Natural killer cell treated with Interleukin-12 subunit alpha and Interleukin-12 subunit beta and Interleukin-15 and Interleukin-18, amount 100 ng/mL, for 72 hours (primary cell): Measurements from ENCODE around the gene IGFN1. TPM values are rescaled to one million over a fixed set of nuclear protein-coding genes. Genes with fewer than 3 reads are reported as not detected.

ENCODE experiments used
- ATAC-seq, 2 donors: fragments of 150-1000 bp; cut with Tn5 transposase in 1 of 2; sonication (Bioruptor Pico), chemical (Tn5 transposase) in 1 of 2; 2 replicates each; pipeline ENCODE4 v1.10.0; 2021
- DNase-seq: peaks from one replicate; pipeline ENCODE4 v3.0.0; 2022; ENCODE audit warnings: low spot score
- H3K27ac Mint-ChIP-seq, 2 donors: 1 replicate in 1 of 2; 2 replicates in 1 of 2; pipeline ENCODE4 v1.8.0; 2022; ENCODE audit warnings: mixed read lengths in 2 of 2, mild to moderate bottlenecking in 1 of 2, moderate library complexity in 1 of 2
- H3K27me3 Mint-ChIP-seq, 2 donors: 1 replicate in 1 of 2; 2 replicates in 1 of 2; pipeline ENCODE4 v1.8.0; 2022; ENCODE audit warnings: mixed read lengths in 2 of 2
- H3K36me3 Mint-ChIP-seq: one replicate; pipeline ENCODE4 v1.8.0; 2022; ENCODE audit warnings: mixed read lengths
- H3K4me1 Mint-ChIP-seq, 2 donors: 1 replicate in 1 of 2; 2 replicates in 1 of 2; pipeline ENCODE4 v1.8.0; 2022; ENCODE audit warnings: low read depth in 2 of 2, mixed read lengths in 2 of 2, mild to moderate bottlenecking in 1 of 2
- H3K4me3 Mint-ChIP-seq: one replicate; pipeline ENCODE4 v1.8.0; 2022; ENCODE audit warnings: mixed read lengths
- H3K9me3 Mint-ChIP-seq: 2 replicates; pipeline ENCODE4 v1.8.0; 2022; ENCODE audit warnings: mixed read lengths
- total RNA-seq, 2 donors: library from RNA; stranded (reverse); gene quantifications; one replicate each; pipeline ENCODE4 v1.2.3, GENCODE V29; 2022

The IGFN1 gene
- total RNA-seq, 2 donors from 2014 or later, result not detected

DNA sequence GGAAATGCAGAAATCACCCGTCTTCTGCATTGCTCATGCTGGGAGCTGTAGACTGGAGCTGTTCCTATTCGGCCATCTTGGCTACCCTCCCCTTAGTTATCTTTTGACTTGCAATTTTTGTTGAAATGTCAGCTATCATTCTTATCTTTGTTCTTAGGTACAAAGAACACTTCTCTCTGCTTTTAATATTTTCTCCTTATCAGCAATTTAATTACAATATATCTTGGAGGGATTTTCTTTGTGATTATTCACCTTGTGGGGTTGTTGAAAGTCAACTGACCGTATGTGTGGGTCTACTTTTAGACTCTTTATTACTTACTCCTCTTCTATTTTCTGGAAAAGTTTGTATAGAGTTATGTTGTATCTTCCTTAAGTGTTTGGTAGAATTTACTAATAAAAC lies 49.5 kb downstream of the IGFN1 start:
- H3K36me3 Mint-ChIP-seq, result no peaks in the 10 kb centered on the region
- DNase-seq, result no peak
- H3K27ac Mint-ChIP-seq, result no peak overlapping the region
- H3K9me3 Mint-ChIP-seq, result no peaks in the 10 kb centered on the region
- H3K4me3 Mint-ChIP-seq, result no peak overlapping the region
- H3K27me3 Mint-ChIP-seq, result peaks cover 36 to 53% of the 10 kb centered on the region in 2 donors
- H3K4me1 Mint-ChIP-seq, result no peaks in the 10 kb centered on the region
- no peak for ATAC-seq

DNA sequence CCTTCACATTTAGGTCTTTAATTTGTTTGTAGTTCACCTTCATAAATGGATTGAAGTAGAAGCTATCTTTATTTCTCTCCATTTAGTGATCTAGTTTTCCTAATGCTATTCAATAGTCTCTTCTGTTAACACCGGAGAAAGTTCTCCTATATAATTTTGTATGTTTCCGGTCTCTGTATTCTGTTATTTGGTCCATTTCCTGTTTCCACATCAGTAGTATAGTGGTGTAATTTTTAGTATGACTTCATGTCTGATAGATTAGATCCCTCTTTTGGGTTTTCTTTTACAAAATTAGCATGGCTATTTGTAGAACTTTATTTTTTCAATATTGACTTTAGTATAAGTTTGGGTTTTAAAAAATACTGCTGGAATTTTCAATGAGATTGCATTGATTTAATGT lies 51.1 kb downstream of the IGFN1 start:
- peaks cover 43 to 61% of the 10 kb centered on the region in 2 donors for H3K27me3 Mint-ChIP-seq
- no peaks in the 10 kb centered on the region for H3K9me3 Mint-ChIP-seq
- no peak for DNase-seq
- H3K4me3 Mint-ChIP-seq, result no peak overlapping the region
- H3K27ac Mint-ChIP-seq, result no peak overlapping the region
- H3K4me1 Mint-ChIP-seq, result no peaks in the 10 kb centered on the region
- no peaks in the 10 kb centered on the region for H3K36me3 Mint-ChIP-seq
- no peak for ATAC-seq

DNA sequence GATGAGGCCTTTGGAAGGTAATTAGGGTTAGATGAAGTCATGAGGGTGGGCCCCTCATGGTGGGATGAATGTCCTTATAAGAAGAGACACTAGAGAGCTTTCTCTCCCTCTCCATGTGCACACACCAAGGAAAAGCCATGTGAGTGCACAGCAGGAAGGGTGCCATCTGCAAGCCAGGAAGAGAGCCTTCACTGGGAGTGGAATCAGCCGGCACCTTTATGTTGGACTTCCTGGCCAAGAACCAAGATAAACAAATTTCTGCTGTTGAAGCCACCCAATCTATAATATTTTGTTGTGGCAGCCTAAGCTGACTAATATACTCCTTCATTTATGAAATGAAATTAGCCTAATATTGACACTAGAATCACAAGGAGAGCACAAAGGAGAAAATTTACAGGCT lies 54.5 kb downstream of the IGFN1 start:
- Mint-ChIP-seq H3K27me3 (peaks cover 32 to 50% of the 10 kb centered on the region in 2 donors), H3K27ac (no peak overlapping the region), H3K4me3 (no peak overlapping the region), H3K4me1 (no peaks in the 10 kb centered on the region), H3K36me3 (no peaks in the 10 kb centered on the region), H3K9me3 (no peaks in the 10 kb centered on the region)
- DNase-seq (no peak), ATAC-seq (no peak)

DNA sequence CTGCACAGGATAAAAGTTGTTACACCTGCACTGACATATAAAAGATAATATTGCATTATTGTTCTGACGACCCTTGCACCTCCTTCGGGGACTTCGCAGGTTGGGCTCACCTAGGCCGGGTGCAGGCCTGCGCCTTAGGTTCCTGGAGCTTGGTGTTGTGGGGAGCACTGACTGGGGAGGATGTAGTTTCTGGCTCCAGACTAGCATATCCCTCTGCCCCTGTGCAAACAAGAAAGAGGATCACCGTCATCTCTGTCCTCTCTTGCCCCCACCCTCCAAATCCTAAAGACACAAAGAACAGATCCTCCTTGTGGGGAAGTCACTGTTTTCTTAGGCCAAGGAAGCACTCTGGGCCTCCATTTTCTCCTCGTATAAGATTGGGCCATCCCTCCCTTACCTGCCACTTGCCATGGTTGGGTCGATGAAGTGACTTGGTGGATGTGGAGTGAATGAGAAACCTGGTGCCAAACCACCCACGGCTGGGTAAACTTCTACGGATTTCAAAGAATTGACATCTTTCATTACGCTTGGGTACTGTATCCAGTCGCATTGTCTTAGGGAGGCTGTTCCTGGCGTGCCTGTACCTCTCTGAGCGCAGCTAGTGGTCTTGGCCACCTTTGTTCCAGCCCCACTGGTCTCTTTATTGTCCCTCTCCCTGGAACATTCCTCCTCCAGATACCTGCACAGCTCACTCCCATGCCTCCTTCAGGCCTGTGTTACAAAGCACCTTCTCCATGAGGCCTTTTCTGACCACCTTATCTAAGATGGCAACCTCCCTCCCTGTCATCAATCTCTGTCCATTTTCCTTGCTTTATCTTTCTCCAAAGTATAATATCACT lies 58.3 kb downstream of the IGFN1 start:
- Mint-ChIP-seq H3K9me3 (no peaks in the 10 kb centered on the region), H3K36me3 (no peaks in the 10 kb centered on the region), H3K4me1 (no peaks in the 10 kb centered on the region), H3K27ac (no peak overlapping the region), H3K27me3 (peaks cover 11 to 19% of the 10 kb centered on the region in 2 donors), H3K4me3 (no peak overlapping the region)
- ATAC-seq, result no peak
- DNase-seq, result no peak

DNA sequence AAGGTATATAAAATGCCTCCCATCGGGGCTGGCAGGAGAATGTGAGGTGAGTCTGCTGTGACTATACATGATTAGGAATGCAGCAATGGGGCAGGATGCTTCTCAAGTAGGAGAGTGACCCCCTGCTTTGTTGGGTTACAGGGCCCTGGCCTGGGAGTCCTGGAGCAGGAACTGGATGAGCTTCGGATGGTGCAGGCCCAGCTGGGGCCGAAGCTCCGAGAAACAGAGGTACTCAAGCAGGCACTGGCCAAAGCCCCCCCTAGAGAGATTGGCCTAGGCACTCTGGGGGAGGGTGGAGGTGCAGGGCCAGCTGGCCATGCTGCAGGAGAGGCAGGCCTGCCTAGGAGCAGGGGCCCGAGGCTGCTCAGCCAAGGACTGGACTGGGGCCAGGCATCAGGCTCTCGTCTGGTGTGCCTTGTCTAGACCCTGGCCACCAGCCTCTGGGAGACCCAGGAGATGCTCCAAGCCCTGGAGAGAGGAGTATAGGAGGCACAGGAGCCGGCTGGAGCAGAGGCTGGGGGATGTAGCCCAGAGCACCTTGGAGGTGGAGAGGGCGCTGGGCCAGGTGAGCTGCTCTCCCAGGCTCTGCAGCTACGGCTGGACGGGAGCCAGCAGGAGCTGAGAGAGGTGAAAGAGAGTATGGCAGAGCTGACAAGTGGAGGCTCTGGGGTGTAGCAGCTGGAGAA lies 59.8 kb downstream of the IGFN1 start:
- H3K36me3 Mint-ChIP-seq, result no peaks in the 10 kb centered on the region
- DNase-seq (no peak), ATAC-seq (peak; percentile 25 to 49)
- no peak overlapping the region for H3K4me3 Mint-ChIP-seq
- H3K27me3 Mint-ChIP-seq, result peaks cover 5% of the 10 kb centered on the region in 2 donors
- H3K27ac Mint-ChIP-seq, result no peak overlapping the region
- H3K9me3 Mint-ChIP-seq, result no peaks in the 10 kb centered on the region
- H3K4me1 Mint-ChIP-seq, result no peaks in the 10 kb centered on the region

DNA sequence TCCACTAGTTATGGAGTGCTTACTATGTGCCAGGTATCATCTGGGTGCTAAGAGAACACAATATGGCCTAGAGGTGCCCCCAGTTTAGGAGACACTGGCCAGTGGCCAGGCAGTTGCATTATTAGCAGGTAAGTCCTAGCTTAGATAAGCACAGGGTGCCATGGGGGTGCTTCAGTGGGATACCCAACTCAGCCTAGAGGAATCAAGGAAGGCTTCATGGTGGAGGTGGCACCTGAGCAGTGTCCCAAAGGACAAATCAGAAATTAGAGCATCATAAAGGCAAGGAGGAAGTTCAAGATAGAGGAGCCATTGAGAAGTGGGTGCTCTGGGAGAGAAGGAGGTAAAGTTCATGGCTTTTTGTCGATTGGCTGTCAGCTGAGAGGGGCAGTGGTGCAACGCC lies 60.8 kb downstream of the IGFN1 start:
- DNase-seq, result no peak
- Mint-ChIP-seq H3K27me3 (peaks cover 0 to 2% of the 10 kb centered on the region in 2 donors), H3K9me3 (no peaks in the 10 kb centered on the region), H3K4me1 (no peaks in the 10 kb centered on the region), H3K27ac (no peak overlapping the region), H3K4me3 (no peak overlapping the region), H3K36me3 (no peaks in the 10 kb centered on the region)
- ATAC-seq, result no peak

DNA sequence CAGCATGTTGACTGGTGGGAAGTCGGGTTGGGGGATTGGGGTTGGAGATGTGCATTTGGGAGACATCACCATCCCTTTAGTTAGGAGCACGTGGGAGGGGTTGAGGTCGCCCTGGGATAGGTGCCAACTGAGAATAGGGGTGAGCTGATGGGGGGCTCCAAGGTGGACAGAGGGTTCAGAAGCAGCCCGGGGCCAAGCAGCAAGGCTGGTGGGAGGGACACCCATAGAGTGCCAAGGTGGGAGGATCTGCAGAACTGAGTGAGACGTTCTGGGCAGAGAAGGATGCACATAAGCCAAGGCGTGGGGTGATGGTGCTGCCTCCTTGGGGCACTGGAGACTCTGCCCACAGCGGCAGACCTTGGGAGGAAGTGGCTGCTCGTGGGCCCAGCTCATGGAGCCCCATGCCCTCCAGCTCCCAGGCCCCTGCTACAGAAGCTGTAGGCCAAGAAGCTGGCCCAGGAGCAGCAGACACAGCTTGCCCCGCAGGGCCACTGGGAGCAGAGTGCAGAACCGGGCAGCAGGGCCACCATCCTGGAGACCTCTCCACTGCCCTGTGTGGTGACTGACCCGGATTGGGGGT lies 61.3 kb downstream of the IGFN1 start:
- Mint-ChIP-seq H3K27me3 (no peaks in the 10 kb centered on the region), H3K4me1 (no peaks in the 10 kb centered on the region), H3K27ac (no peak overlapping the region), H3K4me3 (no peak overlapping the region), H3K36me3 (no peaks in the 10 kb centered on the region), H3K9me3 (no peaks in the 10 kb centered on the region)
- DNase-seq (no peak), ATAC-seq (no peak)

DNA sequence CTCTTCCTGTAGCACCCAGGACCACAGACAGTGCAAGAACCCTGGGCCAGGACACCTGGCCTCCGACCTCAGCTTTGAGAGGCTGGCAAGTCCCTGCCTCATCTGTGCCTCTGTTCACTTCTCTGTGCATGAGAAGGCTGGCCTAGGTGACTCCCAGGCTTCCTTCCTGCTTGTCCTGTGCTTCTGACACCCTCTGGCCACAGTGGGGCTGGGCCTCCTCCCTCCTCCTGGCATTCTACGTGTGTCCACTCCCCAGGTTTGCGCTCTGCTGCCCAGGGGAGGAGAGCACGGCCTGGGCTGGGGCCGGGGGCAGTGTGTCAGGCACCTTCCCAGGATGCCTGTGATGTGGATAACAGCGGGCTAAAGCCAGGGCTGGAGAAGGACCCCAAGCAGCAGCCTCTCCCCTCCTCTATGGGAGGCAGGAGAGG lies 62.3 kb downstream of the IGFN1 start:
- H3K27ac Mint-ChIP-seq, result no peak overlapping the region
- no peaks in the 10 kb centered on the region for H3K9me3 Mint-ChIP-seq
- ATAC-seq (no peak), DNase-seq (no peak)
- H3K4me1 Mint-ChIP-seq, result no peaks in the 10 kb centered on the region
- H3K27me3 Mint-ChIP-seq, result no peaks in the 10 kb centered on the region
- no peak overlapping the region for H3K4me3 Mint-ChIP-seq
- no peaks in the 10 kb centered on the region for H3K36me3 Mint-ChIP-seq

DNA sequence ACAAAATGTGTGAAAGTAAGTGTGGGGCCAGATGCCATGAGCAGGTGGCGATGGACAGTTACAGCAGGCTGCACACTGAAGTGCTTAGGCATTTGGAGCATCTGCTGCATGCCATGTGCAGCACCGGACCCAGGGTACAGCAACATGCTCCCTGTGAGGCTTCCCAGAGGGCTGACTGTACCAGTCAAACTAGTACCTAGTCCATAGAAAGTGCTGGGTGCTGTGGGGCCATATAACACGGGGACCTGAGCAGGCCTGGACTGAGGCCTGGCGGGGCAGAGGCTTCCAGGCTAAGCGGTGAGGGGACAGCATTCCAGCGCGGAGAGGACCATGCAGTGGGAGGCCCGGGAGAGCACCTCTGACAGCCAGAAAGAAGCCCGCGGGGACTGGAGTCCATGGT lies 62.8 kb downstream of the IGFN1 start:
- ATAC-seq (no peak), DNase-seq (no peak)
- Mint-ChIP-seq H3K4me1 (no peaks in the 10 kb centered on the region), H3K36me3 (no peaks in the 10 kb centered on the region), H3K9me3 (no peaks in the 10 kb centered on the region), H3K27ac (no peak overlapping the region), H3K4me3 (no peak overlapping the region), H3K27me3 (no peaks in the 10 kb centered on the region)

DNA sequence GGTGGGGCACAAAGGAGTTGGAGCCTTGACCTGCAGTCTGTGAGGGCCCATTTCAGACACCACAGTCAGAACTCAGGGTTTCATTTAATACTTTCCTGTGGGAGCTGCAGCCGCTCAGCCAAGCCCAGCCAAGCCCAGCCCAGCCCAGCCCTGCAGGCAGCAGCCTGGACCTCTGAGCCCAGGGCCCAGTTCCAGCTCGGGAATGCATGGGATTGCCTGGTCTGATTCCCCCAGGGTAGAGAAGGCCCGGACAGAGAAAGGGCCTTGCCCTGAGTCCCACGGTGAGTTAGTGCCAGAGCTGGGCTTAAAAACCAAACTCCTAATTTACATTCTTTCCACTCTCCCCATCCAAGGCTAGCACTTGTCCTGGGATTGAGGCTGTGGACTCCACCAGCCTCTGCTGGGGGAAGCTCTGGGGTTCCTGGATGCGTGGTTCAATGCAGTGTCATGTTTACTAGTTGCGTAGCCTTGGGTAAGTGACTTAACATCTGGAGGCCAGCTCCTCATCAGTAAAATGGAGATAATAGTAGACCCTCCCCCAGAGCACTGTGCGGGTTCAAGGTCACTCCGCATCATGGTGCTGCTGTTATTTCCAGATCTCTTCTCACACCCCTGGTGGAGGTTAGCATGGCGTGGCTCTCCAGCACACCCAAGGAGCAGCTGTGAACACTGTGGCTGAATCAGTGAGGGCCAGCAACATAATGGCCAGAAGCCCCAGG lies 63.4 kb downstream of the IGFN1 start:
- H3K9me3 Mint-ChIP-seq, result no peaks in the 10 kb centered on the region
- H3K4me3 Mint-ChIP-seq, result no peak overlapping the region
- H3K4me1 Mint-ChIP-seq, result no peaks in the 10 kb centered on the region
- no peak overlapping the region for H3K27ac Mint-ChIP-seq
- H3K27me3 Mint-ChIP-seq, result no peaks in the 10 kb centered on the region
- H3K36me3 Mint-ChIP-seq, result no peaks in the 10 kb centered on the region
- DNase-seq (no peak), ATAC-seq (no peak)

DNA sequence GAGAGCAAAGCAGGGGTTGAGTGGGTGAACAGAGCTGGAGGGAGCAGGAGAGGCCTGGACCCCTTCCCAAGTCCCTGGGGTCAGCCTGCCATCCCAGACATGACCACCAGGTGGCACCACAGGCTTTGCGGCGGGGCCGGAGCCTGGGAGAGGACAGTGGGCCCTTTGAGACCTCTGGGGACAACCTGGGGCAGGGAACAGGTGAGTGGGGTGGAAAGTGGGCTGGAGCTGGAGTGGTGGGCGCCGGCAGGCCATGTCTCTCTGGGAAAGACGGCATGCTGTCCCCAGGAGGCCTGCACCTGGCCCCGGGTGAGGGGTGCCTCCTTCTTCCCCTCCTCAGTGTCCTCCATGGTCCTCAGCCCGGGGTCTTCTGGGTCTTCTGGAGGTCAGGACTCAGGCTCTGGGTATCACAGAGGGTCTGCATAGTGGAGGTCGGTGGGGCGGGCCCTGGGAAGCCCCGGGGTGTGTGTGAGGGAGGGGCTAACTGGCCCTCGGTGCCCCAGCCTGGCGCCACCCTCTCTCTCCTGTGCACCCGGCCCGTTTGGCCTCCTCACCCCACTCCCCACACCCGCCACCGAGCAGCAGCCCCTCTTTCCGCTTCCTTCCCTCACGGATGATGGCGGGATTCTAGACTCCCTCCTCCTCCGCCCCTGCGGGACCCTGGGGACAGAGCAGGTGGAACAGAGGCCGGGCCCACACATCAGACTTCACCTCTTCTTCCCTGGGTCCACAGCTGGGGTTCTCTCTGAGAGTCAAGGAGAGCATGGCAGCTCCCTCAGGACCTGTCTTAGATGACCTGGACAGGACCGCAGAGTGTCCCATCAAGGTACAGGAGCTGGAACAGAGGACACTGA lies 64.2 kb downstream of the IGFN1 start:
- DNase-seq (peak; percentile 76), ATAC-seq (peak in 1 of 2 donors; percentile 64)
- no peaks in the 10 kb centered on the region for H3K9me3 Mint-ChIP-seq
- no peak overlapping the region for H3K27ac Mint-ChIP-seq
- no peaks in the 10 kb centered on the region for H3K36me3 Mint-ChIP-seq
- H3K4me1 Mint-ChIP-seq, result no peaks in the 10 kb centered on the region
- H3K27me3 Mint-ChIP-seq, result no peaks in the 10 kb centered on the region
- H3K4me3 Mint-ChIP-seq, result no peak overlapping the region

DNA sequence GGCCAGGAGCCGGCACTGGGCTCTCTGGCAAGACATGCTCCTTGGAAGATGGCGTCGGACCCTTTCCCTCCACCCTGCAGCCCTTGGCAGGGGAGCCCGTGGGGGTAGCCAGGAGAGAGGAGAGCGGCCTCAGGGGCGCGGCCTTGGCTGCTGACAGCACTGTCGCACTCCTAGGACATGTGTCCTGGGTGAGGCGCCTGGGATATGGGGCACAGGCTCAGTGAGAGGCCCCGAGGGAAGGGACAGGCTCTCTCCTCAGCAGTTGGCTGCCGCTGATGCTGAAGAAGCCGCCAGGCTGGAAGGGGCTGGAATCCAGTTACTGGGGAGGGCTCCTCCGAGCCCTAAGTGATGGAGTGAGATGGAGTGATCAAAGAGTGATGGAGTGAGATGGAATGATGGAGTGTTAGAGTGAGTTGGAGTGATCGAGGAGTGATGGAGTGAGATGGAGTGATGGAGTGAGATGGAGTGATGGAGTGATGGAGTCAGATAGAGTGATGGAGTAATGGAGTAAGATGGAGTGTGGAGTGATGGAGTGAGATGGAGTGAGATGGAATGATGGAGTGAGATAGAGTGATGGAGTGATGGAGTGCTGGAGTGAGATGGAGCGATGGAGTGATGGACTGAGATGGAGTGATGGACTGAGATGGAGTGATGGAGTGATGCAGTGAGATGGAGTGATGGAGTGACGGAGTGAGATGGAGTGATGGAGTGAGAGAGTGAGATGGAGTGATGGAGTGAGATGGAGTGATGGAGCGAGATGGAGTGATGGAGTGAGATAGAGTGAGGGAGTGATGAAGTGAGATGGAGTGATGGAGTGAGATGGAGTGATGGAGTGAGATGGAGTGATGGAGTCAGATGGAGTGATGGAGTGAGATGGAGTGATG lies 65.1 kb downstream of the IGFN1 start:
- Mint-ChIP-seq H3K4me1 (no peaks in the 10 kb centered on the region), H3K4me3 (no peak overlapping the region), H3K27me3 (peaks cover 3 to 7% of the 10 kb centered on the region in 2 donors), H3K27ac (no peak overlapping the region), H3K9me3 (no peaks in the 10 kb centered on the region), H3K36me3 (no peaks in the 10 kb centered on the region)
- ATAC-seq (no peak), DNase-seq (no peak)
